ENCODE measurements around the gene SLIT3. TPM values are rescaled to one million over a fixed set of nuclear protein-coding genes. Genes with fewer than 3 reads are reported as not detected.

Gene SLIT3
- total RNA-seq, 1 experiment from 2014 or later = 0.92 TPM

DNA sequence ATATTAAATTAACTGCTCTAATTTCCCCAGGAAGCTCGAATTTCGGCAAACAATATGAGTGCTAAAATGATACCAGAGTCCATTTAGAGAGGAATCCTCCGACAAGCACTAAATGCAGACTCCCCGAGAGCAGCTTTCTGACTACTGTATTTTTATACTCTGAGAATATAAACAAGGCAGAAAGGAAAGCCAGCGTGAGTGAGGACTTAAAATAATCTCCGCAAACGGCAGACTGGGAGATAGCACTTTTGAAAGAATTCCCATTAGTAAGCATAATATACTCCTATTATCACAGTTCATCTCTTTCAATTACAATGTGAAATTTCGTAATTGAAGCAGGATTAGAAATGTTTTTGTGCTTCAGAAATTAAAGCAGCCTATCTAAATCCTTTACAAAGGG is 452.4 kb downstream of the SLIT3 start:
- no peak overlapping the region for H2BK5ac ChIP-seq (ENCODE audit: insufficient read length, low read length)
- H3K9ac ChIP-seq (ENCODE audit: extremely low read depth, insufficient read length, low read length) = no peak overlapping the region
- H2BK15ac ChIP-seq (ENCODE audit: low read depth, low read length) = no peak overlapping the region
- H3K79me1 ChIP-seq (ENCODE audit: insufficient read depth, low read depth, low read length, poor library complexity, severe bottlenecking) = no peaks in the 10 kb centered on the region
- H3K14ac ChIP-seq (ENCODE audit: insufficient read depth, low read length) = no peak overlapping the region
- WGBS (ENCODE audit: extremely low coverage, insufficient read length, low lambda C conversion rate) = no CpG with 5 or more reads among the region's 8 CpGs
- H3K4me2 ChIP-seq (ENCODE audit: insufficient read depth, insufficient read length, low read length) = no peak overlapping the region
- no peak overlapping the region for H4K5ac ChIP-seq (ENCODE audit: insufficient read length, low read depth, low read length)
- H4K91ac ChIP-seq (ENCODE audit: insufficient read length, low read depth, low read length) = no peak overlapping the region
- Mint-ChIP-seq H3K27me3 (ENCODE audit: low read depth) (peaks cover 49% of the 10 kb centered on the region), H3K4me3 (no peak overlapping the region), H3K9me3 (no peaks in the 10 kb centered on the region), H3K36me3 (ENCODE audit: insufficient read depth in 1 of 3, low read depth in 3 of 3) (no peaks in the 10 kb centered on the region), H3K4me1 (peaks cover 5 to 7% of the 10 kb centered on the region in 2 experiments; a peak in 3 of 4 replicates), H3K27ac (no peak overlapping the region)
- no peaks in the 10 kb centered on the region for H3K4me1 ChIP-seq (ENCODE audit: insufficient read depth, low read length)
- H3K23ac ChIP-seq (ENCODE audit: insufficient read length, low read depth, low read length) = no peak overlapping the region
- no peak overlapping the region for H3K4ac ChIP-seq (ENCODE audit: low read depth, low read length)
- H3K56ac ChIP-seq (ENCODE audit: insufficient read length, low read depth, low read length) = no peak overlapping the region
- no peak for DNase-seq
- H3K27me3 ChIP-seq (ENCODE audit: insufficient read depth, low read length) = no peaks in the 10 kb centered on the region
- H4K20me1 ChIP-seq (ENCODE audit: control insufficient read depth, insufficient read depth, insufficient read length) = no peaks in the 10 kb centered on the region
- H3K23me2 ChIP-seq (ENCODE audit: insufficient read length, low read depth, low read length, poor library complexity, severe bottlenecking) = no peaks in the 10 kb centered on the region
- TF ChIP-seq, protein P1, sequence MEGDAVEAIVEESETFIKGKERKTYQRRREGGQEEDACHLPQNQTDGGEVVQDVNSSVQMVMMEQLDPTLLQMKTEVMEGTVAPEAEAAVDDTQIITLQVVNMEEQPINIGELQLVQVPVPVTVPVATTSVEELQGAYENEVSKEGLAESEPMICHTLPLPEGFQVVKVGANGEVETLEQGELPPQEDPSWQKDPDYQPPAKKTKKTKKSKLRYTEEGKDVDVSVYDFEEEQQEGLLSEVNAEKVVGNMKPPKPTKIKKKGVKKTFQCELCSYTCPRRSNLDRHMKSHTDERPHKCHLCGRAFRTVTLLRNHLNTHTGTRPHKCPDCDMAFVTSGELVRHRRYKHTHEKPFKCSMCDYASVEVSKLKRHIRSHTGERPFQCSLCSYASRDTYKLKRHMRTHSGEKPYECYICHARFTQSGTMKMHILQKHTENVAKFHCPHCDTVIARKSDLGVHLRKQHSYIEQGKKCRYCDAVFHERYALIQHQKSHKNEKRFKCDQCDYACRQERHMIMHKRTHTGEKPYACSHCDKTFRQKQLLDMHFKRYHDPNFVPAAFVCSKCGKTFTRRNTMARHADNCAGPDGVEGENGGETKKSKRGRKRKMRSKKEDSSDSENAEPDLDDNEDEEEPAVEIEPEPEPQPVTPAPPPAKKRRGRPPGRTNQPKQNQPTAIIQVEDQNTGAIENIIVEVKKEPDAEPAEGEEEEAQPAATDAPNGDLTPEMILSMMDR (conservative IDR thresholded peaks at IDR 0.05) = no peak
- H2AFZ ChIP-seq (ENCODE audit: low read length) = no peak overlapping the region
- no peak overlapping the region for H4K8ac ChIP-seq (replicated peaks; ENCODE audit: insufficient read length, low read depth, low read length)
- no peak overlapping the region for H2BK120ac ChIP-seq (ENCODE audit: low read depth, low read length, poor library complexity, severe bottlenecking)
- no peak overlapping the region for H3T11ph ChIP-seq (ENCODE audit: low read length)
- H3K27ac ChIP-seq (ENCODE audit: insufficient read length, low read depth, low read length) = no peak overlapping the region
- H3K79me2 ChIP-seq (ENCODE audit: insufficient read depth, low read length) = no peaks in the 10 kb centered on the region
- H2AK5ac ChIP-seq (ENCODE audit: insufficient read length, low read length) = no peak overlapping the region
- H3K18ac ChIP-seq (ENCODE audit: insufficient read length, low read depth, low read length) = no peak overlapping the region
- H3K9me3 ChIP-seq (ENCODE audit: control insufficient read depth, low read depth, low read length) = no peaks in the 10 kb centered on the region
- H2BK12ac ChIP-seq (ENCODE audit: insufficient read length, low read depth, low read length) = no peak overlapping the region
- no peak overlapping the region for H2BK20ac ChIP-seq (ENCODE audit: low read depth, low read length, poor library complexity, severe bottlenecking)
